Activated CD4-positive, CD25-positive, alpha-beta regulatory T cell treated with anti-CD3 and anti-CD28 coated beads, Interleukin-2, amount 50 U/mL, for 72 hours (primary cell): Measurements from ENCODE around the gene ARHGEF17.
A peak's percentile ranks its signal among the peaks of the same experiment; 100 is the strongest.

Source experiments
- DNase-seq: peaks from one replicate; pipeline ENCODE4 v3.0.0; 2021

ARHGEF17 gene

DNA sequence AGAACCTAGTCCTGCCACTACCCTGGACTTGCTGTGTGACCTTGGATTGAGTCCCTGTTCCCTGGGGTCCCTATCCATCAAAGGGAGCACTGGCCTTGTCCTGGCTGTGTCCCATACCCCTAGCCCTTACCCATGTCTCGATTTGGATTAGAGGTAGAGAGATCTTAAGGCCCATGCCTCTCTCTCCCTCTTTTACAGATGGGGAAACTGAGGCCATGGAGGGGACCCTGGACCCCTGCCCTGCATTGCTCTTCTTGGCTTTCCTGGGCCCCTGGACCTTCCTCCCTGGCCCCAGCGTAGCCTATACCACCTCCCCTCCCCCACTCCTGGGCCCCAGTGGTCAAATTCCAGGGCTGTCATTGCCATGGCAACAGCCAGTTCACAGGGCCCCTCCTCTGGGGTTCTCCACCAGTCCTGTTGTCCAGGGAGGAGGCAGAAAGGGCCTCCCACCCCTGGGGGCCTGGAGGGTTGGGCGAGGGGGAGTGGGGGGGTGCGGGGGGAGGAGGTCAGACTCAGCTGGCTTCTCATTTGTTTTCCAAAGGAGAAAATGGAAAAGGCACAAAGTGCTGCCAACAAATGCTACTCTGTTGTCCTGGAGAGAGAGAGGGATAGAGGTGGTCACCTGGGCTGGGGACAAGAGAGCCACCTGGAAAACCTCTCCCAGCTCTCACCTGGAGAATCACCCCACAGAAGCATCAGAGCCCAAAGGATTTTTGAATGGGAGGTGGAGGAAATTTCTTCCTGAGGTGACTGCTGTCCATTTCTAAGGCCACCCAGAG lies 23.3 kb downstream of the ARHGEF17 start:
- DNase-seq, result no peak

DNA sequence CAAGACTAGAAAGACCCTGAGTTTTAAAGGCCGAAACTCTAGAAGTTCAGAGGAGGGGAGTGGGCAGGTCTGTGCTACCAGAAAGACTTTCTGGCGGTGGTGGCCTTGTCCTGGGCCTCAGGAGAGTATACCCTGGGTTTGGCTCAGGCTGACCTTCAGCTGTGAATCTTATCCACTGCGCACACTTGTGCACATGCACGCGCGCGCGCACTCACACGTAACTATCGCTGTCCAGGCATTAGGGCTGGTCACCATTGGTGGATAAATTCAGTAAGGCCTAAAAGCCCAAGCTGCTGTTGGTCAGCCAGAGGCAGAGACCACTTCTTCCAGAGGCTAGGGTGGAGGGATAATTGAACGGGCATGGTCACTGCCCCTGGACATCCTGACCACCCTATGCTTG lies 25.1 kb downstream of the ARHGEF17 start:
- DNase-seq, result no peak

DNA sequence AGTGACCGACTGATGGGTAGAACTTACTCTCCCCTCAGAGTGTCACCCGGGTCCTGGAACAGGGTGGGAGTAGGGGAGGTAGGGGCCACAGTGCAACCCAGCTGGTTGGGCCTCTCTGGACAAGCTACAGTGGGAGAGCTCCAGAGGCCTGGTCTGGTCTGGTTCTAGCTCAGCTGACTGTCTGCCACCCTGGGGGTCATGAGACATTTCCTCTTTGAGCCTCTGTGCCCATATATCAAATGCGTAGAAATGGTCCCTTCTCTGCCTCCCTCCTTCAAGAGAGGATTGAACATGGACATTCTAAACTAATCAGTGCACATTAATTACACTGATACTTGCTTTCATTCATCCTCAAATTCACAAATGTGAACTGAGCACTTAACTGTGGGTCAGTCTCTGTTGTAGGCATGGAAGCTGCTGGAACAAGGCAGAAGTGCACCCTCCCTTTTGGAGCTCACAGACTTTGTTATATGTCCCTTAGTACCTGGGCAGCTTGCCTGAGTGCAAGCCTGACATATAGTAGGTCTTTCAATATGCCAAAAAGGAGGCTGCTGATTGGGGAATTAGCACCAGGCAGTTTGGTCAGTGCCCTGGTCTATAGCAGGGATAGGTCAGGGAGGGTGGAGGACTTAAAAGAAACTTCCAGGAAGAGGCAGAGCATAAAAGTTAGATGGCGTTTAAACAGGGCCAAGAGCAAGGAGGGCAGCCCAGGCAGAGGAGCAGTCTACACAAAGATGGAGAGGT lies 25.7 kb downstream of the ARHGEF17 start:
- DNase-seq, result no peak

DNA sequence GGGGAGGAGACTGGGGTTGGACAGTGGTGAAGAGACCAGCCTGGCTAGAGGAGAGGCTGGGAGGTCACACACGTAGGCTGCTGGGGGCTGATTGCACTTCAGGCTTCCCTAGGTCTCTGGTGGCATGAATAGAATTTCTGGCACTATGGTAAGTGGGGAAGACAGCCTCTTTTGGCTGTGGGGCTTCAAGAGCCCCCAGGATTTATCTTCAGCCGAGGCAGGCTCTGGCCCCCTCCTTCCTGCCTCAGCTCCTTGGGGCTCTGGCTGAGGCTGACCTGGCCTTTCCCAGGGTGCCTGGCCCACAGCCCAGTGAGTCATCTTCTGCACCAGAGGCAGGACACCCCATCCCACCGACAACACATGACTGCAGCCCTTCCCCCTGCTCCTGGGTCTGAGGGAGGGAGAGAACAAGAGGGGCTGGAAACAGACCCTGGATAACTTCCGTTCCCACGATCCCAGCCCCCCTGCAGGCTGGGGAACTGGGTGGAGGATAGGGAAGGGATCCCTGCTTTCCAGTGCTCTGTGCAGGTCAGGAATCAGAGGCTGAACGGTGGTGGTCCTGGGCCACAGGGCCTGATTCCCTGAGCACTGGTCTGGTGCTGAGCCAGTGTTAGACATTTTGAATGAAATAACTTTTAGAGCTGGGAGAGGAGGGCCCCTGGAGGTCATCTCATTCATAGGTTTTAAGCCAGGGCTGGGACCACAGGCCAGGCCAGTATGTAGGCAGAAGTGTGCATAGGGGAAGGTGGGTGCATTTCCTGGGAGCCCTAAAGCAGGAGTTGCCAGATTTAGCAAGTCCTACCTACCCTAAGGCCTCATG lies 26.5 kb downstream of the ARHGEF17 start:
- no peak for DNase-seq

DNA sequence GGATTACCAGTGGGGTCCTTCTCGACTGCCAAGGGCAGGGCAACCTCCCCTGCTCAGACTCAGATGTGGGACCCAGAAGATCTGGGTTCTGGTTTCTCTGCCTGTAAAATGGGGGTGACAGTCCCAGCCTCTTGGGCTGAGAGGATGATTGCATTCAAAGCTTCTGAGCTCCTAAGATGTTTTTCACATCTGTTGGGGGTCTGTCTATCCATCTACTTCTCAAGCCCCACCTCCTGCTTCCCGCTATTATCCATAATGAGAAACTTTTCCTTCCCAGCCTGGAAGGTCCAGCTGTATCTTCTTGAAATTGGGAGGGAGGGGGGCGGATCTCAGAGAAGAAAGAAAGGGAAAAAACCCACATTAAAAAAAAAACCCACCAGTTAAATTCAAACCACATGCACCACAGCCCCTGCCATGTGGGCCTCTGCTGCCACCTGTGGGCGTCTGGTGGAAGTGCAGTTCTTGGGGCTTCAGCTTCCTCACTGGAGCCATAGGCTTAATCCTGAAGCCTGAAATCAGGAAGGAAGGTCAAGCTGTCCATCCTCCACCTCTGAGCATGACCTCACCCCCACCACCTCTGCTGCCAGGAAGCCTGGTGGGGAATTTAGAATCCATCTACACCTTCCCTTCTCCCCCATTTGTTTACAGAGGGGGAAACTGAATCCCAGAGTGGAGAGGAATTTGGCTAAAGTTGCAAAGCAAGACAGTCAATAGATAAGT lies 27.3 kb downstream of the ARHGEF17 start:
- peak; percentile 82 for DNase-seq

DNA sequence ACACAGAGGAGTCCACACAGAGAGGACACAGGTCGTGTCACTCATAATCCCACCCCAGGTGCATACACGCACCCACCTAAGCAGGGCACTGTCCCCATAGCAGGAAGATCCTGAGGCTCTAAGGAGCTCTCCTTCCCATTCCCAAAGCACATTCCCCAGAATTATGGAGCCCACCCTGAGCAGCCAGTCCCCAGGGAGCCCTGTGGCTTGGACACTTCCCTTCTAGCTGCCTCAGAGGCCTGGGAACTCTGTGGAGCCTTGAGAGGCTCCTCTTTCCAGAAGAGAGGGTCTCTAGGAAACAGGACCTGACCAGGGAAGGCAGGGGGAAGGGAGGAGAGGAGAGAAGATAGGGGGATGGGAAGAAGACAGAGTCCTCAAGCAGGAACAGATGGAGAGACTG lies 29.8 kb downstream of the ARHGEF17 start:
- no peak for DNase-seq

DNA sequence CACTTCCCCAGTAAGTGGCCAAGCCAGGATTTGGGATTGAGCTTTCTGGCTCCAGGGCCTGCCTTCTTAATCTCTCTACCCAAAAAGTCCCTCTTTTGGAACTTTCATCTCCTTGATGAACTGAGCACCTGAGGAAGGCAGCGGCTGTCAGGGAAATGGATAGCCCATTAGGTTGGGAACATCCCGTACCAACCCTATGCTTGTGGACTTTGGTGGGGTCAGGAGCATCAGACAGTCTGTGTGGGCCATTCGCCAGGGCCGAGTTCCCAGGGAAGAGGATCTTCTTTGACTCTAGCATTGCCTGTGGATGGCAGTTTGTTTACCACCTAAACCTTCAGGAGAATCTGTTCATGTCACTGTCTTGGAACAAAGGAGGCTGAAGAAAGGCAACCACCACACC lies 30.2 kb downstream of the ARHGEF17 start:
- no peak for DNase-seq

DNA sequence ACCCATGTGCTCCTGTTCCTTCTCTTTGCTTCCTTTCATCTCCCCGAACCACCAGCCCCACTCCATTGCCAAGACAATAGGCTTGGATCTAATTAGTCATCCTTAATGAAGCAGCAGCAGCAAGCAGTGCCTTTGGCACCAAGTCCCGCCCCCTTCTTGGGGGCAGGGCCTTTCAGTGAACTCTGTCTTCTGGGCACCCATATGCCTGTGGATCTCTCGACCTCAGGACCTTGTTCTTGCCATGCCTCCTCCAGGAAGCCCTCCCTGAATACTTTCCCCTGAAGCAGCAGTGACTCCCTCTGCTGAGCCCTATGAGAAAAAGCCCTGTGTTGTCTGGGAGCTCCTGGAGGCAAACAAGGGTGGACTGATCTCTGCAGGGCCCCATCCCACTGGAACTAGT lies 32.1 kb downstream of the ARHGEF17 start:
- DNase-seq, result no peak

DNA sequence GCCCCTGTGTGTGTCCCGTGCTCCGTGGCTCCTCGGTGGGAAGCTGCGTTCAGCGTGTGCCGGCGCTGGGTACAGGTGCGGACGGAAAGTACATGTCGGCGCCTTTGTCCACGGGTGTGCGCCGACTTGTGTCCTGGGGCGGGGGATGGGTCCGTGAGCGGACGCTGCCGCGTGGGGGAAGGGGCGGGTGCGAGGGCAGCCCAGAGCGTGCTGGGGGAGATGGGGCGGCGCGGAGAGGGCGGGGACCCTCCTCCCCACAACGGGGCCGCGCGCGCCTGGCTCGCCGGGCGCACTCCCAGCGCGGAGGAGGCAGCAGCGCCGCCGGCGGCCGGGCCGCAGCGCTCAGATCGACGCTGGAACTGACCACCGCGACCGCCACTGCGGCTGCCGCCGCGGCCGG lies 34.6 kb downstream of the ARHGEF17 start:
- DNase-seq, result no peak

DNA sequence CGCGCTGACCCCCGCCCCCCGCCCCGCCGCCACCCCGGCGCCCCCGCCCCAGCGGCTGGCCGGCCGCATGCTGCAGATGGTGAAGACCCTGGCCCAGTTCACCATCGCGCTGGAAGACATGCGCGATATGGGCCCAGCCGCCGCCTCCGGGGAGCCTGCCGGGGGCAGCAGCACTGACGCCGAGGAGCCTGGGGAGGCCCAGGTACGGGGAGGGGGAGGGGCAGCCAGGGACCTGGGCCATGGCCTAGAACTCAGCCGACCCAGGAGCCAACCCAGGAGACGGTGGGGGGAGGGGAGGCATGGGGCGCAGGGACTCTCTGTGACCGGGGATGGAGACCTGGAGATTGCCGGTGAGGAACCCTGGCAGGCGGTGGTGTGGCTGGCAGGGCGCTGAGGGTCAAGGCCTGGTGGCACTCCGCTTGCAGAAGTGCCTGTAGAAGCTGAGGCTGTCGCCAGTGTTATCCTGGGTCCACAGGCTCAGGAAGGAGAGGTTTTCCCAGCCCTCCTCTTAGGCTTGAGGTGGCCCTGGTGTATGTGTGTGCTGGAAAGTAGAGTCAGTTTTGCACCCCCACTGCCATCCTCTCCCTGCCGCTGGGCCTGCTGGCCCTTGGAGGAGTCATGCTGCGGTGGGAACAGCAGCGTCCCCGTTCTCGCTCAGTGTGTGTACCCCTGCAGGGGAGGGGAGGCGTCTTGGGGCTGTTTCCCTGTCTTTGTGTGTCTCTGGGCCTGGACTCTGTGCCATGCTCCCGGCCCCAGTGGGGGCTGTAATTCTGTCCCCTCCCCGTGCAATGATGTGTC lies 35.2 kb downstream of the ARHGEF17 start:
- no peak for DNase-seq

DNA sequence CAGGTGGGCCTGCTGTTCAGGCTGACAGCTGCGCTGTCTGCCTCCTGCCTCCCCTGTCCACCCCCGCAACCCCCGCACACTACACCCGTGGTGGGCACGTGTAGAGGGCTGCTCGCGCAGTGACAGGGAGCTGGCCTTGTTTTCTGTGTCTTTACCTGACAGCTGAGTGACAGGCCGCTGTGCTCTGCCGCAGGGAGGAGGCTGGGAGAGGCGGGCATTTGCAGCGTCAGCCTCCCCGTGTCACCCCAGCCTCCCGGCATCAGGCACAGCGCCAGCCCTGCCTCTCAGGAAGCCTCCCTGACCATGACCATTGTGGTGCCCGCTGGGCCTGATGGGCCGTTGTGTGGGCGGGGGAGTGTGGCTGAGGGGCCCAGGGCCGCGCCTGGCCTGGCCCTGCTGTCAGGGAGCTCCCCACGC lies 36.1 kb downstream of the ARHGEF17 start:
- DNase-seq, result no peak

DNA sequence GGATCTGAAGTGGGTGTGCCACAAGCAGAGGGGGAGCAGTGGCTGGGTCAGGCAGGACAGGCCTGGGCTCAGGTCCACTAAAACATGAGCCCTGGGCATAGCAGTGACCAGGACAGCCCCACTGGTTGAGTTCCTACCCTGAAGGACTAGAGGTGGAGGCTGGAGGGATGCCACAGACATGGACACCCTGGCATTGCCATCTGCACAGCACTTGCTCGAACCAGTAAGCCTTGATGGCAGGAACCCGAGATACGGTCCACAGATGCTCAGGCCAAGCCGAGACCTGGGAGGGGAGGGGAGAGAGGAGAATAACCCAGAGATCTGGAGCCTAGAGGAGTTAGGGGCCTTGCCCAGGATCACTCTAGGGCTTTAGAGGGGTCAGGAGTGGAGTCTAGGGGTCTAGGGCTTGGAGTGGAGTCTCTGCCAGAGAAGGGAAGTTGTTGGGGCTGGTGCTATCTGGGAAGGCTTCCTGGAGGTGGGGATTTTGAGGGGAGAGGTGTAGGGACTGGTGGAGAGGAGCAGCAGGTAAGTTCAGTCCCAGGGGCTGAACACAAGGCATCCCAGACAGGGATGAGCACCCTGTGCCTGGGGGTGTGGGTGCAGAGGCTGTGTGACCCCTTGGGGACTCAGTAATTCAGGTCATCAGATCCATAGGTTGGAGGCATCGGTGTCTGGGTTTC lies 37.5 kb downstream of the ARHGEF17 start:
- DNase-seq, result no peak

DNA sequence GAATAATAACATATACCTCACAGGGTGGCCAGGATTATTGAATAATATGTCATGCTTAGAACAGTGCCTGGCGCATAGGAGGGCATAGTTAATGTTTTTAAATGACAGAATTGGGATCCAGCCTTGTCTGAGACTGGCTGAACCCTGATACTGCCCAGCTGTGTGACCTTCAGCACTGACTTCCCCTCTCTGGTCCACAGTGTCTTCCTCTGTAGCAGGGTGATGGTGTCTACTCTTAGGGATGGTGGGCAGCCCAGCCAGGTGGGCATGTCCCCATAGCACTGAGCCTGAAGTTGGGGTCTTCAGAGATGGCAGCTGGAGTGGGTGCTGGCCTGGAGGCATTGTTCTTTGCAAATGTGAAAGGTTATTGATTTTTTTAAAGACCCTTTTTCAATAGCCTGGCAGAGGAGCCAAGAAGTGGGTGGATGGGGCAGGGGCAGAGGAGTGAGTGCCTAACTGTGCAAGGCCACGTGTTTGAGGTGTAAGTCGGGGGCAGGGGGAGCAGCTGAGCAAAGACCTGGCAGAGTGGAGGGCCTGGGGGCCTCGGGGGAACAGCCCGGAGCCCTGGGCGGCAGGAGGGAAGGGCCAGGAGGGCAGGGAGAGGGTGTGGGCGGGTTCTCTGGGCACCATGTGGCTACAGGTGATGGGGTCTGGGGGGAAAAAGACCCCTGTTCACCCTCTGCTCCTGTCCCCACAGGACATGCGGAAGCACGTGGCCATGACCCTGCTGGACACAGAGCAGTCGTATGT lies 38.3 kb downstream of the ARHGEF17 start:
- no peak for DNase-seq

DNA sequence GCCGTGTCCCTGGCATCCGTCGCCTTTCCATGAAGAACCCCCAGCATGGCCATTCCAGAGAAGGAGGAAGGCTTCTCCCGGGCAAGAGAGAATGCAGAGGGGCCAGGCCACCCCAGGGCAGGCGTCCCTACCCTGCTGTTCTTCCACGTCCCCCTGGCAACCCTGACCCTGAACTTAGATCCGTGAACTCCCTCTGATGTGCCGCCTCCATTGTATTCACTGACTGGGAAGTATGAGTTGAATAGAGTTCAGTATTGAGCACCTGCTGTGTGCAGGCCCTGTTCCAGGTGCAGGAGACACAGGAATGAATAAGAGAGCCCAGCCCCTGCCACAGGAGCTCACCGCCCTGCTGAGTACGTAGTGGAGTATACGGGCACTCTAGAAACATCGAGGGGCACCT lies 39.0 kb downstream of the ARHGEF17 start:
- no peak for DNase-seq

DNA sequence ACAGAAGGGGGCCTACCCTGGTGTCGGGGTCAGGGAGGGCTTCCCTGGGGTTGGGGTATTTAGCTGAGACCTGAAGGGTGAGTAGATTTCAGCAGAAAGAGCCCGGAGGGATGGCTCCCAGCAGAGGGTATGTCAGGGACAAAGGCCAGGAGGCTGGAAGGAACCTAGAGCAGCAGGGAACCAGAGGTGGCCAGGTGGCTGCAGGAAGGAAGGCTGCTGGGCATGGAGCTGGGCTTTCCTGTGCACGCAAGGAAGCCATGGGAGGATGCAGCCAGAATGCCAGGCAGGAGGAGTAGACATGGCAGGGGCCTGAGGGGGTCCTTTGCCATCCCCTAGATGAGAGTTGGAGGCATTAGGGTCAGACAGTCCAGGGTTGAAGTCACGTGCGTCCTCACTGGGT lies 40.8 kb downstream of the ARHGEF17 start:
- no peak for DNase-seq

DNA sequence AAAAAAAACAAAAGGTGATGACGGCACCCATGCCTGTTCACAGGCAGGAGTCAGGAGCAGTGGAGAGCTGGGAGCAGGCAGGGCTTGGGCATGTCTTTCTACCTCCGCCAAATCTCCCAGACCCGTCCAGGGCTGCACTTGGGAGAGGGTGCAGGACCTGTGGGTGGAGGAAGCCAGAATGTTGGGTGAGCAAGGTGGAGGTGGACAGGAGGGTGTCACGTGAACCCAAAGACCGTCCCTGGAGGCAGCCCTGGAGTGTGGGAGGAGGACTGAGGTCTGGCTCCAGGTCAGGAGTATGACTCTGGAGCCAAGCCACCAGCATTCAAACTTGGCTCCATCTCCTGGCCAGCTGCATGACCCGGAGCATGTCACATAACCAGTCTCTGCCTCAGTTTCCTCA lies 41.6 kb downstream of the ARHGEF17 start:
- DNase-seq, result no peak

DNA sequence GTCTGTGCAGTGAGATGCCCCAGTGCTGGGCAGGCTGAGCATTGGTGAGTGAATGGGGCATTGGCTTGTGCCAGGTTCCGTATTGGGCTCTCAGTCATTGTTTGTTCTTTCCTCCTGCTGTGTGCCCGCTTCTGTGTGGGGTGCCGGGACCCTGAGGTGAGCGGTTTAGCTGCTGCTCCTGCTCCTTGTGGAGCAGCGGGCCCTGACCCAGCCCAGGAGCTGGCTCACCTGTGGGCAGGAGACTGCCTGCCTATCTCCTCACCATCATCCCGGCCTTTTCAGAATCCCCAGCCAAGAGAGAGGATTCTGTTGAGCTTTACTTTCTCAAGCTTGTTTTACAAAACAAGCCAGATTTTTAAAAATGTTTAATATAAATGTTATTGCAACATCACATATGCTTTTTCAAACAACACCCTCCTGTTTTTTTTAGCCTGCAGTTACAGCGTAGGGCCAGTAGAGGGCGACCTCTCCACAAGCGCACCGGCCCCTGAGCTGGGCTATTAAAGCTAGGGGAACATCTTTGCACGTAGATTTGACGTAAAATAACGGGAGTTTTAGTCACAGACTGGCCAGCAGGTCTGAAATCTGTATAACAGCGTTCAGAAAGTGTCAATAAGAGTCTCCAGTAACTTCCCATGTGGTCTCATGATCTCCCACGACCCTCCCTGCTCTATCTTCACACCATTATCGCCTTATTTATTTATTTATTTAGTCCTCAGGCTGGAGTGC lies 43.0 kb downstream of the ARHGEF17 start:
- peak; percentile 63 for DNase-seq

DNA sequence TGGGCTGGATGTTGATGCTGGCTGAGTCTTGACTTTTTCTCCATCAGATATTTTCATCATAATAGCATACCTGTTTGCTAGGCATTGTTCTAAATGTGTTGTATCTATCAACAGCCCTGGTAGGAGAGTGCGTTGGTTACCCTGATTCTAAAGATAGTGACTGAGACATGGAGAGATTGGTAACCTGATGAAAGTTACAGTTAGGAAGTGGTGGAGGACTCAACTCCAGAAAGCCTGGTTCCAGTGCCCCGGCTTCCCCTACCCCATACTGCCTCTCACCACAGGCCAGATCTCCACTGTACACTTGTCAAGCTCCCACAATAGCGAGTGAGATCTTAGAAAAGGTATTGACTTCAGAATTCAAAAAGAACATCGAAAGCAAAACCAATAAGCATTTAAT lies 45.3 kb downstream of the ARHGEF17 start:
- no peak for DNase-seq

DNA sequence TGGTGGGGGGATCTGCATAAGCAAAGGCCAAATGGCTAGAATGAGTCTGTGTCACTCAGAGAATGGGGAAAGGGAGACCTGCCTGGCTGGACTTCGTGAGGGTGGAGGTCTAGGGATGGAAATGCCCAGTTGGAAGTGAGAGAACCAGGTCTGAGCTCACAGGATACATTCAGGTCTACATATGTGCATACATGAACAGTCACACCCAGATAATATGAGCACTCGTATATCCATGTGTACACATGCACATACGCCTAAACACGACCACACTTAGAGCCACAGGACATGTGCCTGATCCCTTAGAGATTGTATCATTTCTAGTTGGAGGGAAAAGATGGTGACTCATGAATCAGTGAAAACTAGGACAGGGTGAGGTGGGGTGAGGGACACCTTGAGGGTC lies 47.0 kb downstream of the ARHGEF17 start:
- no peak for DNase-seq
